HEK293 (cell line): ENCODE results near the gene AKTIP.

ENCODE experiments used
- CTCF ChIA-PET: fragments of 350-600 bp; formaldehyde crosslinking; extraction: SDS; loops from one replicate; lab custom pipeline; 2021; ENCODE audit warnings: antibody characterized with exemption; lab: Yijun Ruan, JAX
- POLR2A ChIA-PET: fragments of 300-600 bp; formaldehyde crosslinking; extraction: SDS; loops from one replicate; lab custom pipeline; 2020; ENCODE audit warnings: antibody characterized with exemption, inconsistent platforms; lab: Yijun Ruan, JAX
- H3K27ac ChIP-seq: fragments of 200-500 bp; sonication (Bioruptor generic); 2 replicates; pipeline ENCODE4 v1.5.1; 2014; ENCODE audit warnings: low read depth, low read length, control low read depth, inconsistent platforms; ENCODE audit errors: extremely low read depth
- H3K36me3 ChIP-seq, 2 experiments: fragments of 200-500 bp in 1 of 2; sonication (Bioruptor generic) in 1 of 2; 1 replicate in 1 of 2; 2 replicates in 1 of 2; pipeline ENCODE4 v1.5.1; 2014 to 2017; ENCODE audit warnings: inconsistent platforms in 2 of 2, low read length in 2 of 2; ENCODE audit not compliant: control insufficient read depth in 2 of 2, insufficient read depth in 1 of 2
- H3K4me1 ChIP-seq: fragments of 200-500 bp; sonication (Bioruptor generic); 2 replicates; pipeline ENCODE4 v1.5.1; 2014; ENCODE audit warnings: mild to moderate bottlenecking, low read length, inconsistent platforms; ENCODE audit not compliant: control insufficient read depth, insufficient read depth
- H3K4me3 ChIP-seq: 2 replicates; pipeline ENCODE4 v1.5.1; 2011; ENCODE audit warnings: low read depth, mild to moderate bottlenecking, control low read depth, low read length, moderate library complexity
- H3K9me3 ChIP-seq: fragments of 200-500 bp; sonication (Bioruptor generic); 2 replicates; pipeline ENCODE4 v1.5.1; 2014; ENCODE audit warnings: low read depth, low read length, inconsistent platforms; ENCODE audit not compliant: control insufficient read depth, insufficient read depth
- BCL11B ChIP-seq: fragments of 450-650 bp; formaldehyde crosslinking; IDR thresholded peaks from 2 replicates; pipeline ENCODE4 v1.5.1; 2016; ENCODE audit warnings: low read depth, missing biosample characterization, missing genetic modification characterization
- GLIS1 ChIP-seq: fragments of 450-650 bp; formaldehyde crosslinking; IDR thresholded peaks from 2 replicates; pipeline ENCODE4 v1.5.1; 2016; ENCODE audit warnings: missing biosample characterization, missing genetic modification characterization
- INSM2 ChIP-seq: fragments of 450-650 bp; formaldehyde crosslinking; IDR thresholded peaks from 2 replicates; pipeline ENCODE4 v1.5.1; 2016; ENCODE audit warnings: missing biosample characterization, missing genetic modification characterization
- KLF9 ChIP-seq: fragments of 450-650 bp; formaldehyde crosslinking; IDR thresholded peaks from 2 replicates; pipeline ENCODE4 v1.5.1; 2016; ENCODE audit warnings: missing biosample characterization, missing genetic modification characterization, low read depth
- MEIS1 ChIP-seq: sonication (generic); formaldehyde crosslinking; IDR thresholded peaks from 2 replicates; pipeline ENCODE4 v1.8.1; 2022; ENCODE audit warnings: missing genetic modification reagents, mild to moderate bottlenecking, borderline replicate concordance
- SETDB1 ChIP-seq: IDR thresholded peaks from one replicate; pipeline ENCODE4 v1.6.1; 2017; ENCODE audit warnings: mild to moderate bottlenecking, low read length, moderate library complexity, mixed read lengths; ENCODE audit not compliant: insufficient read length
- ZEB2 ChIP-seq: fragments of 450-650 bp; formaldehyde crosslinking; IDR thresholded peaks from 2 replicates; pipeline ENCODE4 v1.5.1; 2016; ENCODE audit warnings: missing biosample characterization, missing genetic modification characterization
- ZNF146 ChIP-seq: fragments of 450-650 bp; formaldehyde crosslinking; IDR thresholded peaks from 2 replicates; pipeline ENCODE4 v1.5.1; 2016; ENCODE audit warnings: missing biosample characterization, missing genetic modification characterization
- ZNF16 ChIP-seq: fragments of 450-650 bp; formaldehyde crosslinking; IDR thresholded peaks from 2 replicates; pipeline ENCODE4 v1.5.1; 2016; ENCODE audit warnings: low read depth, missing biosample characterization, missing genetic modification characterization
- ZNF2 ChIP-seq: fragments of 450-650 bp; formaldehyde crosslinking; IDR thresholded peaks from 2 replicates; pipeline ENCODE4 v1.5.1; 2016; ENCODE audit warnings: missing biosample characterization, missing genetic modification characterization
- ZNF202 ChIP-seq: fragments of 450-650 bp; formaldehyde crosslinking; IDR thresholded peaks from 2 replicates; pipeline ENCODE4 v1.5.1; 2016; ENCODE audit warnings: missing biosample characterization, missing genetic modification characterization, borderline replicate concordance
- ZNF239 ChIP-seq: fragments of 450-650 bp; formaldehyde crosslinking; IDR thresholded peaks from 2 replicates; pipeline ENCODE4 v1.5.1; 2016; ENCODE audit warnings: missing biosample characterization, missing genetic modification characterization
- ZNF280D ChIP-seq: fragments of 450-650 bp; formaldehyde crosslinking; IDR thresholded peaks from 2 replicates; pipeline ENCODE4 v1.5.1; 2016; ENCODE audit warnings: missing biosample characterization, missing genetic modification characterization
- ZNF398 ChIP-seq: fragments of 450-650 bp; formaldehyde crosslinking; IDR thresholded peaks from 2 replicates; pipeline ENCODE4 v1.5.1; 2017; ENCODE audit warnings: missing biosample characterization, missing genetic modification characterization
- ZNF404 ChIP-seq: fragments of 450-650 bp; formaldehyde crosslinking; IDR thresholded peaks from 2 replicates; pipeline ENCODE4 v1.5.1; 2017; ENCODE audit warnings: missing biosample characterization, missing genetic modification characterization
- ZNF433 ChIP-seq: fragments of 450-650 bp; formaldehyde crosslinking; IDR thresholded peaks from 2 replicates; pipeline ENCODE4 v1.5.1; 2016; ENCODE audit warnings: missing biosample characterization, missing genetic modification characterization, low read depth
- ZNF488 ChIP-seq: fragments of 450-650 bp; formaldehyde crosslinking; IDR thresholded peaks from 2 replicates; pipeline ENCODE4 v1.5.1; 2016; ENCODE audit warnings: missing biosample characterization, missing genetic modification characterization
- ZNF555 ChIP-seq: fragments of 450-650 bp; formaldehyde crosslinking; conservative IDR thresholded peaks from 2 replicates; pipeline ENCODE4 v1.5.1; 2017; ENCODE audit warnings: missing biosample characterization, mild to moderate bottlenecking, missing genetic modification characterization, inconsistent platforms
- ZNF768 ChIP-seq: fragments of 450-650 bp; formaldehyde crosslinking; IDR thresholded peaks from 2 replicates; pipeline ENCODE4 v1.5.1; 2018; ENCODE audit warnings: missing biosample characterization, mild to moderate bottlenecking, missing genetic modification characterization
- TF ChIP-seq, protein P1 (sequence below): fragments of 450-650 bp; formaldehyde crosslinking; IDR thresholded peaks from 2 replicates; pipeline ENCODE4 v1.5.1; 2017; ENCODE audit warnings: missing biosample characterization, missing genetic modification characterization
- TF ChIP-seq, protein P2 (sequence below): fragments of 450-650 bp; formaldehyde crosslinking; IDR thresholded peaks from 2 replicates; pipeline ENCODE4 v1.5.1; 2016; ENCODE audit warnings: missing biosample characterization, missing genetic modification characterization

Gene AKTIP

GRCh38 chr16:53495325-53495724 is 7.7 kb downstream of the AKTIP start:
- H3K27ac ChIP-seq, result no peak overlapping the region
- no peak overlapping the region for H3K4me3 ChIP-seq
- ChIA-PET CTCF (interaction anchor here (1.3 kb wide), 1 partner anchor 10 kb away, joined by 4 read pairs; no protein-coding TSS in a partner anchor), POLR2A (no interaction called here)
- H3K4me1 ChIP-seq, result no peaks in the 10 kb centered on the region
- no peaks in the 10 kb centered on the region for H3K9me3 ChIP-seq
- TF ChIP-seq ZNF239 (tag by site-specific recombination), result no peak
- no peak for TF ChIP-seq GLIS1 (tag by site-specific recombination)
- TF ChIP-seq ZEB2 (tag by site-specific recombination), result no peak
- TF ChIP-seq ZNF16 (tag by site-specific recombination), result no peak
- no peak for TF ChIP-seq ZNF555
- no peak for TF ChIP-seq ZNF146 (tag by site-specific recombination)
- no peak for TF ChIP-seq ZNF768 (tag by site-specific recombination)
- TF ChIP-seq, protein P1, sequence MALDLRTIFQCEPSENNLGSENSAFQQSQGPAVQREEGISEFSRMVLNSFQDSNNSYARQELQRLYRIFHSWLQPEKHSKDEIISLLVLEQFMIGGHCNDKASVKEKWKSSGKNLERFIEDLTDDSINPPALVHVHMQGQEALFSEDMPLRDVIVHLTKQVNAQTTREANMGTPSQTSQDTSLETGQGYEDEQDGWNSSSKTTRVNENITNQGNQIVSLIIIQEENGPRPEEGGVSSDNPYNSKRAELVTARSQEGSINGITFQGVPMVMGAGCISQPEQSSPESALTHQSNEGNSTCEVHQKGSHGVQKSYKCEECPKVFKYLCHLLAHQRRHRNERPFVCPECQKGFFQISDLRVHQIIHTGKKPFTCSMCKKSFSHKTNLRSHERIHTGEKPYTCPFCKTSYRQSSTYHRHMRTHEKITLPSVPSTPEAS (tag by site-specific recombination), result no peak
- no peak for TF ChIP-seq KLF9 (tag by site-specific recombination)
- TF ChIP-seq SETDB1, result no peak
- no peak for TF ChIP-seq ZNF488 (tag by site-specific recombination)
- no peak for TF ChIP-seq ZNF404 (tag by site-specific recombination)
- TF ChIP-seq, protein P2, sequence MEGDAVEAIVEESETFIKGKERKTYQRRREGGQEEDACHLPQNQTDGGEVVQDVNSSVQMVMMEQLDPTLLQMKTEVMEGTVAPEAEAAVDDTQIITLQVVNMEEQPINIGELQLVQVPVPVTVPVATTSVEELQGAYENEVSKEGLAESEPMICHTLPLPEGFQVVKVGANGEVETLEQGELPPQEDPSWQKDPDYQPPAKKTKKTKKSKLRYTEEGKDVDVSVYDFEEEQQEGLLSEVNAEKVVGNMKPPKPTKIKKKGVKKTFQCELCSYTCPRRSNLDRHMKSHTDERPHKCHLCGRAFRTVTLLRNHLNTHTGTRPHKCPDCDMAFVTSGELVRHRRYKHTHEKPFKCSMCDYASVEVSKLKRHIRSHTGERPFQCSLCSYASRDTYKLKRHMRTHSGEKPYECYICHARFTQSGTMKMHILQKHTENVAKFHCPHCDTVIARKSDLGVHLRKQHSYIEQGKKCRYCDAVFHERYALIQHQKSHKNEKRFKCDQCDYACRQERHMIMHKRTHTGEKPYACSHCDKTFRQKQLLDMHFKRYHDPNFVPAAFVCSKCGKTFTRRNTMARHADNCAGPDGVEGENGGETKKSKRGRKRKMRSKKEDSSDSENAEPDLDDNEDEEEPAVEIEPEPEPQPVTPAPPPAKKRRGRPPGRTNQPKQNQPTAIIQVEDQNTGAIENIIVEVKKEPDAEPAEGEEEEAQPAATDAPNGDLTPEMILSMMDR (tag by site-specific recombination), result no peak
- no peak for TF ChIP-seq ZNF2 (tag by site-specific recombination)
- no peak for TF ChIP-seq ZNF202 (tag by site-specific recombination)
- TF ChIP-seq ZNF433, result no peak
- no peak for TF ChIP-seq ZNF398 (tag by site-specific recombination)
- TF ChIP-seq, all 188 proteins: peak for 0
- H3K36me3 ChIP-seq, result peaks cover 20 to 83% of the 10 kb centered on the region in 2 experiments

DNA sequence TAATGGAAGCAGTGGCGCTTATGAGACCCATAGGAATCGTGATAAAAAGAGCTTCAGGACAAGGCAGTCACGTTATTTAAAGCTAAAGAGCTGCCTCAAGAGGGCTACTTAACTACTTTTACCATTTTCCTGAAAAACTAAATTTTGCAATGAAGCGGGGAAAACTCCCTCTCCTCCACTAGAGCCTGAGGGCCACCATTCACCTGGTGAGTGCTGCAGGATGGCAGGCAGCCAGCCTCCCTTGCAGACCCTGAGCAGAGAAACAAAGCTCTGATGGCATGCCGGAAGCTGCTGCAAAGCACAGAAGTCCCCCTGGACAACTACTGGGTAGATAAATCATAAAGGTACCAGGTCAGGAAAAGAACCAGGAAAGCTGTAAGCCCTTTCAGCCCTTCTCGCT is 8.4 kb downstream of the AKTIP start:
- no peaks in the 10 kb centered on the region for H3K9me3 ChIP-seq
- no peak overlapping the region for H3K4me3 ChIP-seq
- ChIA-PET POLR2A (interaction anchor here (1.8 kb wide), 1 partner anchor 9 kb away, joined by 6 read pairs; the partner anchor contains the start of gene AKTIP), CTCF (interaction anchor here (0.6 to 1.3 kb wide), 2 partner anchors 9 to 128 kb away, joined by 3 to 4 read pairs; no protein-coding TSS in a partner anchor)
- no peaks in the 10 kb centered on the region for H3K4me1 ChIP-seq
- H3K27ac ChIP-seq, result no peak overlapping the region
- peaks cover 20 to 90% of the 10 kb centered on the region in 2 experiments for H3K36me3 ChIP-seq
- TF ChIP-seq MEIS1 (CRISPR knock-in tag), result no peak
- TF ChIP-seq ZNF280D (tag by site-specific recombination), result no peak
- no peak for TF ChIP-seq BCL11B (tag by site-specific recombination)
- TF ChIP-seq INSM2 (tag by site-specific recombination), result no peak
